Measurements from ENCODE around the gene ITIH3.

The ITIH3 gene

DNA sequence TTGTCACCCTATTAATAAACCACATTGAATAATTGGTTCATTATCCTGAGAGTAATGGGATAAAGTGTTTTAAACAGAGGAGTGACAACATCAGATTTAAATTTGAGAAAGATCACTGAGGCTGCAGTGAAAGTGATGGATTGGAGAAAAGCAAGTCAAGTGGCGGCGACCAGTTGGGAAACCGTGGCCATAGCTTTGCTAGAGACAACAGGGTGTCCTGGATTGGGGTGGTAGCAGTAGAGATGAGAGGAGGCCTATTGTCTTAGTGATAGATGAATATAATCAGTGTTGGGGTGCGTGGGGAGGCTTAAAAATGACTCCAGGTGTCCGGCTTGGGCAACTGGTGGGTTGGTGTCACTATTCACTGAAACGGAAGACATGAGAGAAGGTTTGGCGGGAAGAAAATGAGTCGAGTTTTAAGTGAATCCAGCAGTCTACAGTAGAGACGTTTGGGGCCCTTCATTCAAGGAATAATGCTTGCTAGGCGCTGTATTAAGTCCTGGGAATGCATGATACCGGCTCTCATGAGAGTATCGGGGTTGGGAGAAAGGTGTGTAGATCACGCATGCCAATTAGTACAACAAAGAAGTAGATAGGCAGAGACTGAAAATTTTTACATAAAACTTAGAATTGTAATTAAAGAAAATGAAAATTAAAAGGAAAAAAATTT, 24.7 kb upstream of the ITIH3 start:
- peak; percentile 13; the same call in 2 of the 3 replicates for ATAC-seq
- TF ChIP-seq ESRRG (CRISPR knock-in tag; IDR thresholded peaks at IDR 0.05) = no peak
- no peak for TF ChIP-seq OSR1 (CRISPR knock-in tag; IDR thresholded peaks at IDR 0.05)
- no peak for TF ChIP-seq TCF4 (CRISPR knock-in tag; IDR thresholded peaks at IDR 0.05; ENCODE audit: borderline replicate concordance)
- TF ChIP-seq, protein P1, sequence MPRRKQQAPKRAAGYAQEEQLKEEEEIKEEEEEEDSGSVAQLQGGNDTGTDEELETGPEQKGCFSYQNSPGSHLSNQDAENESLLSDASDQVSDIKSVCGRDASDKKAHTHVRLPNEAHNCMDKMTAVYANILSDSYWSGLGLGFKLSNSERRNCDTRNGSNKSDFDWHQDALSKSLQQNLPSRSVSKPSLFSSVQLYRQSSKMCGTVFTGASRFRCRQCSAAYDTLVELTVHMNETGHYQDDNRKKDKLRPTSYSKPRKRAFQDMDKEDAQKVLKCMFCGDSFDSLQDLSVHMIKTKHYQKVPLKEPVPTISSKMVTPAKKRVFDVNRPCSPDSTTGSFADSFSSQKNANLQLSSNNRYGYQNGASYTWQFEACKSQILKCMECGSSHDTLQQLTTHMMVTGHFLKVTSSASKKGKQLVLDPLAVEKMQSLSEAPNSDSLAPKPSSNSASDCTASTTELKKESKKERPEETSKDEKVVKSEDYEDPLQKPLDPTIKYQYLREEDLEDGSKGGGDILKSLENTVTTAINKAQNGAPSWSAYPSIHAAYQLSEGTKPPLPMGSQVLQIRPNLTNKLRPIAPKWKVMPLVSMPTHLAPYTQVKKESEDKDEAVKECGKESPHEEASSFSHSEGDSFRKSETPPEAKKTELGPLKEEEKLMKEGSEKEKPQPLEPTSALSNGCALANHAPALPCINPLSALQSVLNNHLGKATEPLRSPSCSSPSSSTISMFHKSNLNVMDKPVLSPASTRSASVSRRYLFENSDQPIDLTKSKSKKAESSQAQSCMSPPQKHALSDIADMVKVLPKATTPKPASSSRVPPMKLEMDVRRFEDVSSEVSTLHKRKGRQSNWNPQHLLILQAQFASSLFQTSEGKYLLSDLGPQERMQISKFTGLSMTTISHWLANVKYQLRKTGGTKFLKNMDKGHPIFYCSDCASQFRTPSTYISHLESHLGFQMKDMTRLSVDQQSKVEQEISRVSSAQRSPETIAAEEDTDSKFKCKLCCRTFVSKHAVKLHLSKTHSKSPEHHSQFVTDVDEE (CRISPR knock-in tag; IDR thresholded peaks at IDR 0.05) = no peak
- TF ChIP-seq ZNF70 (CRISPR knock-in tag; IDR thresholded peaks at IDR 0.05) = no peak
- TF ChIP-seq POU6F1 (CRISPR knock-in tag; IDR thresholded peaks at IDR 0.05; ENCODE audit: borderline replicate concordance, low read depth) = no peak
- no peak for TF ChIP-seq ZFP30 (CRISPR knock-in tag; IDR thresholded peaks at IDR 0.05)
- no peak for TF ChIP-seq CREB5 (CRISPR knock-in tag; IDR thresholded peaks at IDR 0.05; ENCODE audit: low read depth)

GRCh38 chr3:52770496-52771333, 23.9 kb upstream of the ITIH3 start, which contains the start of gene NEK4:
Gene NEK4 (minus strand): TSS chr3:52770940. CDS start chr3:52770746, 194 bp downstream.
- TF ChIP-seq OSR1 (CRISPR knock-in tag; IDR thresholded peaks at IDR 0.05) = no peak
- TF ChIP-seq SNAI2 (CRISPR knock-in tag; IDR thresholded peaks at IDR 0.05) = no peak
- no peak for TF ChIP-seq ZC3H10 (CRISPR knock-in tag; IDR thresholded peaks at IDR 0.05)
- TF ChIP-seq CSDC2 (CRISPR knock-in tag; IDR thresholded peaks at IDR 0.05) = no peak
- no peak for TF ChIP-seq ARNTL (CRISPR knock-in tag; IDR thresholded peaks at IDR 0.05; ENCODE audit: borderline replicate concordance, low read depth)
- TF ChIP-seq BACH2 (CRISPR knock-in tag; IDR thresholded peaks at IDR 0.05; ENCODE audit: borderline replicate concordance) = no peak
- no peak for TF ChIP-seq TOX (CRISPR knock-in tag; IDR thresholded peaks at IDR 0.05; ENCODE audit: borderline replicate concordance)
- TF ChIP-seq ESRRG (CRISPR knock-in tag; IDR thresholded peaks at IDR 0.05) = no peak
- TF ChIP-seq ZNF70 (CRISPR knock-in tag; IDR thresholded peaks at IDR 0.05) = no peak
- no peak for TF ChIP-seq CSRNP3 (CRISPR knock-in tag; IDR thresholded peaks at IDR 0.05)
- TF ChIP-seq, protein P1 (CRISPR knock-in tag; IDR thresholded peaks at IDR 0.05) = no peak
- no peak for TF ChIP-seq PPARA (CRISPR knock-in tag; IDR thresholded peaks at IDR 0.05; ENCODE audit: borderline replicate concordance)
- no peak for TF ChIP-seq ISL1 (CRISPR knock-in tag; IDR thresholded peaks at IDR 0.05)
- TF ChIP-seq, protein P2, sequence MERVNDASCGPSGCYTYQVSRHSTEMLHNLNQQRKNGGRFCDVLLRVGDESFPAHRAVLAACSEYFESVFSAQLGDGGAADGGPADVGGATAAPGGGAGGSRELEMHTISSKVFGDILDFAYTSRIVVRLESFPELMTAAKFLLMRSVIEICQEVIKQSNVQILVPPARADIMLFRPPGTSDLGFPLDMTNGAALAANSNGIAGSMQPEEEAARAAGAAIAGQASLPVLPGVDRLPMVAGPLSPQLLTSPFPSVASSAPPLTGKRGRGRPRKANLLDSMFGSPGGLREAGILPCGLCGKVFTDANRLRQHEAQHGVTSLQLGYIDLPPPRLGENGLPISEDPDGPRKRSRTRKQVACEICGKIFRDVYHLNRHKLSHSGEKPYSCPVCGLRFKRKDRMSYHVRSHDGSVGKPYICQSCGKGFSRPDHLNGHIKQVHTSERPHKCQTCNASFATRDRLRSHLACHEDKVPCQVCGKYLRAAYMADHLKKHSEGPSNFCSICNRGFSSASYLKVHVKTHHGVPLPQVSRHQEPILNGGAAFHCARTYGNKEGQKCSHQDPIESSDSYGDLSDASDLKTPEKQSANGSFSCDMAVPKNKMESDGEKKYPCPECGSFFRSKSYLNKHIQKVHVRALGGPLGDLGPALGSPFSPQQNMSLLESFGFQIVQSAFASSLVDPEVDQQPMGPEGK (CRISPR knock-in tag; IDR thresholded peaks at IDR 0.05; ENCODE audit: borderline replicate concordance) = no peak
- TF ChIP-seq ZNF565 (CRISPR knock-in tag; conservative IDR thresholded peaks at IDR 0.05; ENCODE audit: low read depth) = no peak
- no peak for TF ChIP-seq RARB (CRISPR knock-in tag; IDR thresholded peaks at IDR 0.05)
- no peak for TF ChIP-seq POU6F1 (CRISPR knock-in tag; IDR thresholded peaks at IDR 0.05; ENCODE audit: borderline replicate concordance, low read depth)
- TF ChIP-seq ZNF8 (CRISPR knock-in tag; IDR thresholded peaks at IDR 0.05) = no peak
- TF ChIP-seq TCF4 (CRISPR knock-in tag; IDR thresholded peaks at IDR 0.05; ENCODE audit: borderline replicate concordance) = no peak; the same call in 1 of the 2 replicates
- peak; percentile 99 for ATAC-seq

Data from SK-N-SH treated with all-trans-retinoic acid at 6 μM for 48 hours (cell line).